HepG2 (cell line): ENCODE data around the gene C2orf92. TPM values are rescaled to one million over a fixed set of nuclear protein-coding genes. Genes with fewer than 3 reads are reported as not detected.

Experiments
- ATAC-seq: fragments of 200-7000 bp; cut with Tn5 transposase; 3 replicates; pipeline ENCODE4 v1.9.1; 2020; ENCODE audit warnings: mild to moderate bottlenecking, moderate library complexity
- BruUV-seq: library from RNA; stranded (reverse); fragments of 400-500 nt; replicated peaks from 2 replicates; lab custom pipeline; 2021; lab: Mats Ljungman, UMichigan
- CTCF ChIA-PET: fragments of 300-600 bp; formaldehyde crosslinking; extraction: SDS; loops from one replicate; lab custom pipeline; 2021; ENCODE audit warnings: low total read pairs, inconsistent platforms, low intra/inter-chr PET ratio; lab: Yijun Ruan, JAX
- POLR2A ChIA-PET: fragments of 350-600 bp; sonication (Branson Sonifier 250); formaldehyde crosslinking; loops from one replicate; lab custom pipeline; 2020; ENCODE audit warnings: antibody characterized with exemption, inconsistent platforms; lab: Yijun Ruan, JAX
- DNase-seq: peaks from one replicate; pipeline ENCODE4 v3.0.0-alpha.2; 2015; ENCODE audit warnings: low spot score
- FAIRE-seq: peaks from 3 replicates; lab custom pipeline; 2011; peaks lifted over from hg19 to GRCh38; lab: Jason Lieb, UNC
- H2AFZ ChIP-seq: one replicate; pipeline ENCODE4 v1.6.1; 2011; ENCODE audit warnings: low read length, inconsistent platforms
- H3K27ac ChIP-seq: fragments of 300-600 bp; 3 replicates; pipeline ENCODE4 v1.8.0; 2011; ENCODE audit warnings: mixed run types, mild to moderate bottlenecking, mixed read lengths, low read length, inconsistent platforms; ENCODE audit not compliant: insufficient read depth; ENCODE audit errors: extremely low read length
- H3K27me3 ChIP-seq, 2 experiments: fragments of 200-600 bp in 1 of 2; 2 replicates in 1 of 2; 3 replicates in 1 of 2; pipeline versions ENCODE4 v1.6.0 to v1.8.0; 2011; ENCODE audit warnings: low read length in 2 of 2, mild to moderate bottlenecking in 2 of 2, moderate library complexity in 2 of 2, inconsistent platforms in 1 of 2; ENCODE audit not compliant: insufficient read depth in 2 of 2, control insufficient read depth in 1 of 2
- H3K36me3 ChIP-seq, 2 experiments: fragments of 200-600 bp in 1 of 2; replicated peaks in 1 of 2; 2 replicates in 1 of 2; 3 replicates in 1 of 2; pipeline versions ENCODE4 v1.5.1 to v1.8.0; 2011; ENCODE audit warnings: low read length in 2 of 2, inconsistent platforms in 1 of 2; ENCODE audit not compliant: insufficient read depth in 2 of 2, control insufficient read depth in 1 of 2
- H3K4me1 ChIP-seq: 2 replicates; pipeline ENCODE4 v1.5.1; 2012; ENCODE audit warnings: low read length, inconsistent platforms; ENCODE audit not compliant: insufficient read depth
- H3K4me2 ChIP-seq: 2 replicates; pipeline ENCODE4 v1.6.0; 2011; ENCODE audit warnings: low read depth, low read length, inconsistent platforms
- H3K4me3 ChIP-seq, 3 experiments: fragments of 200-600 bp in 1 of 3; sonication (generic), shearing (Covaris generic) in 1 of 3; replicated peaks in 1 of 3; 2 replicates each; pipeline ENCODE4 v1.5.1; 2011 to 2016; ENCODE audit warnings: low read length in 3 of 3, inconsistent platforms in 2 of 3, low read depth in 2 of 3, mild to moderate bottlenecking in 2 of 3, control low read depth in 1 of 3, mixed read lengths in 1 of 3; ENCODE audit not compliant: insufficient read depth in 1 of 3
- H3K79me2 ChIP-seq: one replicate; pipeline ENCODE4 v1.6.1; 2011; ENCODE audit warnings: low read length, inconsistent platforms; ENCODE audit not compliant: insufficient read depth
- H3K9ac ChIP-seq: 2 replicates; pipeline ENCODE4 v1.6.0; 2011; ENCODE audit warnings: mild to moderate bottlenecking, low read depth, low read length, inconsistent platforms; ENCODE audit not compliant: insufficient read depth
- H3K9me3 ChIP-seq: 2 replicates; pipeline ENCODE4 v1.5.1; 2012; ENCODE audit warnings: mild to moderate bottlenecking, low read length
- H4K20me1 ChIP-seq: 2 replicates; pipeline ENCODE4 v1.6.0; 2011; ENCODE audit warnings: inconsistent platforms, mild to moderate bottlenecking, low read length, moderate library complexity; ENCODE audit not compliant: insufficient read depth
- ARNT2 ChIP-seq: sonication (generic); formaldehyde crosslinking; IDR thresholded peaks from 2 replicates; pipeline ENCODE4 v1.8.0; 2022; ENCODE audit warnings: mild to moderate bottlenecking, low read depth, missing genetic modification reagents, moderate library complexity
- TCF7L2 ChIP-seq: IDR thresholded peaks from 2 replicates; pipeline ENCODE4 v1.6.1; 2011; ENCODE audit warnings: mild to moderate bottlenecking, low read depth, low read length, moderate library complexity
- ZBTB21 ChIP-seq: sonication (generic); formaldehyde crosslinking; IDR thresholded peaks from 2 replicates; pipeline ENCODE4 v1.4.0; 2020; ENCODE audit warnings: missing genetic modification reagents
- ZMYM2 ChIP-seq: sonication (generic); formaldehyde crosslinking; IDR thresholded peaks from 2 replicates; pipeline ENCODE4 v1.8.0; 2022; ENCODE audit warnings: mild to moderate bottlenecking, missing genetic modification reagents
- ZNF616 ChIP-seq: sonication (generic); formaldehyde crosslinking; IDR thresholded peaks from 2 replicates; pipeline ENCODE4 v1.5.0; 2020; ENCODE audit warnings: low read depth, mild to moderate bottlenecking, missing genetic modification reagents
- ZNF770 ChIP-seq: sonication (generic); formaldehyde crosslinking; IDR thresholded peaks from 2 replicates; pipeline ENCODE4 v1.5.0; 2020; ENCODE audit warnings: mild to moderate bottlenecking, missing genetic modification reagents
- WGBS: methylation state at CpG from one replicate; pipeline ENCODE4 v1.1.6; 2017; ENCODE audit warnings: low lambda C conversion rate; 5-methylcytosine and 5-hydroxymethylcytosine counted together
- in situ Hi-C: cut with HindIII; loops from 2 replicates; pipeline ENCODE4 v1.10.0; 2017; ENCODE audit warnings: low pct_unique_long_range_greater_than_20kb; ENCODE audit not compliant: extremely low pct_ligation_motif_present
- intact Hi-C: fragments of 100-400 bp; cut with micrococcal nuclease; formaldehyde crosslinking; loops from one replicate; pipeline ENCODE4 v1.10.0; 2022; ENCODE audit not compliant: unreplicated experiment
- polyA plus RNA-seq, 8 experiments: library from polyadenylated mRNA; depleted of rRNA in 3 of 8; stranded (reverse) in 7 of 8; unstranded in 1 of 8; fragments of >200 nt; fragmentation: Illumina TruSeq in 4 of 8; extraction: Trizol in 4 of 8; gene quantifications; 2 replicates each; pipeline versions ENCODE4 v1.2.1 to v1.2.3, GENCODE V29; 2011 to 2016; ENCODE audit warnings: low read depth in 4 of 8, missing spikeins in 1 of 8, mixed read lengths in 1 of 8; ENCODE audit not compliant: insufficient read depth in 1 of 8
- total RNA-seq, 5 experiments: library from RNA; depleted of rRNA; stranded (reverse); fragments of >200 nt; fragmentation: Illumina TruSeq; extraction: Trizol; gene quantifications; 2 replicates each; pipeline ENCODE4 v1.2.3, GENCODE V29; 2016; ENCODE audit warnings: low read depth in 1 of 5

The C2orf92 gene
- total and polyA plus RNA-seq, 2 of the 13 experiments (the other 11 are each of a cell fraction or from before 2014, with no cell fraction given): 4.9 to 5.0 TPM

- intact Hi-C loops (no loop called here), in situ Hi-C loops (no loop called here)
- H3K27me3 ChIP-seq: no peaks in the 10 kb centered on the region
- no peak for TF ChIP-seq ZMYM2 (CRISPR knock-in tag)
- no peak for TF ChIP-seq ZNF770 (CRISPR knock-in tag)
- no peak for TF ChIP-seq ZBTB21 (CRISPR knock-in tag)
- no peaks in the 10 kb centered on the region for H3K4me1 ChIP-seq
- H2AFZ ChIP-seq: no peak overlapping the region
- CTCF ChIA-PET: no interaction called here
- no peak overlapping the region for H3K9ac ChIP-seq
- FAIRE-seq (no peak), DNase-seq (no peak), ATAC-seq (peak; percentile 34; the same call in 2 of the 3 replicates)
- BruUV-seq: no TSS peak
- H3K27ac ChIP-seq: no peak overlapping the region
- no peaks in the 10 kb centered on the region for H3K36me3 ChIP-seq
- WGBS: 22% methylated on average over 4 of the region's 6 CpGs
- H4K20me1 ChIP-seq: no peaks in the 10 kb centered on the region
- no peaks in the 10 kb centered on the region for H3K9me3 ChIP-seq
- no peak overlapping the region for H3K4me3 ChIP-seq
- POLR2A ChIA-PET: no interaction called here
- H3K79me2 ChIP-seq: no peaks in the 10 kb centered on the region
- no peak overlapping the region for H3K4me2 ChIP-seq
Measured at GRCh38 chr2:97691166-97691565, 21.7 kb downstream of the C2orf92 start.

GRCh38 chr2:97693476-97693875 lies 24.0 kb downstream of the C2orf92 start:
- FAIRE-seq (no peak), DNase-seq (no peak), ATAC-seq (no peak)
- no peaks in the 10 kb centered on the region for H3K36me3 ChIP-seq
- in situ Hi-C loops: no loop called here
- POLR2A ChIA-PET: no interaction called here
- H2AFZ ChIP-seq: no peak overlapping the region
- H3K4me2 ChIP-seq: no peak overlapping the region
- peaks cover 5% of the 10 kb centered on the region; the same call in 1 of the 2 replicates for H3K4me1 ChIP-seq
- no peaks in the 10 kb centered on the region for H3K9me3 ChIP-seq
- no TSS peak for BruUV-seq
- no peak overlapping the region for H3K4me3 ChIP-seq
- H4K20me1 ChIP-seq: no peaks in the 10 kb centered on the region
- H3K79me2 ChIP-seq: no peaks in the 10 kb centered on the region
- H3K27ac ChIP-seq: no peak overlapping the region
- CTCF ChIA-PET: interaction anchor here (1.0 kb wide), 1 partner anchor 102 kb away, joined by 4 read pairs; no protein-coding TSS in a partner anchor
- TF ChIP-seq TCF7L2 (no peak), ARNT2 (no peak), ZNF616 (CRISPR knock-in tag) (no peak)
- no peak overlapping the region for H3K9ac ChIP-seq
- H3K27me3 ChIP-seq: no peaks in the 10 kb centered on the region
- intact Hi-C loops: no loop called here
